Measurements from ENCODE around the gene ZNF444. TPM values are rescaled to one million over a fixed set of nuclear protein-coding genes. Genes with fewer than 3 reads are reported as not detected.

The ZNF444 gene
- total RNA-seq, 1 experiment from 2014 or later: 84.0 TPM

DNA sequence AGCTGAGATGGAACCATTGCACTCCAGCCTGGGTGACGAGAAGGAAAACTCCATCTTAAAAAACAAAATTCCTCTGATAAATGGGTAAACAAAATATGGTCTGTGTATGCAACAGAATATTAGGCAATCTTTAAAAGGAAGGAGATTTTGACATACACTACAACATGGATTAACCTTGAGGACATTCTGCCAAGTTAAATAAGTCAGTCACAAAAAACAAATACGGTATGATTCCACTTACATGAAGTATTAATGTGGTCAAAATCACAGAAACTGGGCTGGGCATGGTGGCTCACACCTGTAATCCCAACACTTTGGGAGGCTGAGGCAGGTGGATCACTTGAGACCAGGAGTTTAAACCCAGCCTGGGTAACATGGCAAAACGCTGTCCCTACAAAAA is 3.0 kb upstream of the ZNF444 start (continued):
- TF ChIP-seq, protein P1, sequence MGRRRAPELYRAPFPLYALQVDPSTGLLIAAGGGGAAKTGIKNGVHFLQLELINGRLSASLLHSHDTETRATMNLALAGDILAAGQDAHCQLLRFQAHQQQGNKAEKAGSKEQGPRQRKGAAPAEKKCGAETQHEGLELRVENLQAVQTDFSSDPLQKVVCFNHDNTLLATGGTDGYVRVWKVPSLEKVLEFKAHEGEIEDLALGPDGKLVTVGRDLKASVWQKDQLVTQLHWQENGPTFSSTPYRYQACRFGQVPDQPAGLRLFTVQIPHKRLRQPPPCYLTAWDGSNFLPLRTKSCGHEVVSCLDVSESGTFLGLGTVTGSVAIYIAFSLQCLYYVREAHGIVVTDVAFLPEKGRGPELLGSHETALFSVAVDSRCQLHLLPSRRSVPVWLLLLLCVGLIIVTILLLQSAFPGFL (CRISPR knock-in tag; IDR thresholded peaks at IDR 0.05; ENCODE audit: borderline replicate concordance): no peak
- no peak for TF ChIP-seq ZBTB21 (CRISPR knock-in tag; IDR thresholded peaks at IDR 0.05; ENCODE audit: borderline replicate concordance)
- TF ChIP-seq TEAD1 (CRISPR knock-in tag; IDR thresholded peaks at IDR 0.05): no peak
- TF ChIP-seq, protein P2, sequence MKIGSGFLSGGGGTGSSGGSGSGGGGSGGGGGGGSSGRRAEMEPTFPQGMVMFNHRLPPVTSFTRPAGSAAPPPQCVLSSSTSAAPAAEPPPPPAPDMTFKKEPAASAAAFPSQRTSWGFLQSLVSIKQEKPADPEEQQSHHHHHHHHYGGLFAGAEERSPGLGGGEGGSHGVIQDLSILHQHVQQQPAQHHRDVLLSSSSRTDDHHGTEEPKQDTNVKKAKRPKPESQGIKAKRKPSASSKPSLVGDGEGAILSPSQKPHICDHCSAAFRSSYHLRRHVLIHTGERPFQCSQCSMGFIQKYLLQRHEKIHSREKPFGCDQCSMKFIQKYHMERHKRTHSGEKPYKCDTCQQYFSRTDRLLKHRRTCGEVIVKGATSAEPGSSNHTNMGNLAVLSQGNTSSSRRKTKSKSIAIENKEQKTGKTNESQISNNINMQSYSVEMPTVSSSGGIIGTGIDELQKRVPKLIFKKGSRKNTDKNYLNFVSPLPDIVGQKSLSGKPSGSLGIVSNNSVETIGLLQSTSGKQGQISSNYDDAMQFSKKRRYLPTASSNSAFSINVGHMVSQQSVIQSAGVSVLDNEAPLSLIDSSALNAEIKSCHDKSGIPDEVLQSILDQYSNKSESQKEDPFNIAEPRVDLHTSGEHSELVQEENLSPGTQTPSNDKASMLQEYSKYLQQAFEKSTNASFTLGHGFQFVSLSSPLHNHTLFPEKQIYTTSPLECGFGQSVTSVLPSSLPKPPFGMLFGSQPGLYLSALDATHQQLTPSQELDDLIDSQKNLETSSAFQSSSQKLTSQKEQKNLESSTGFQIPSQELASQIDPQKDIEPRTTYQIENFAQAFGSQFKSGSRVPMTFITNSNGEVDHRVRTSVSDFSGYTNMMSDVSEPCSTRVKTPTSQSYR (CRISPR knock-in tag; IDR thresholded peaks at IDR 0.05): no peak
- no peak for TF ChIP-seq HMGA2 (CRISPR knock-in tag; IDR thresholded peaks at IDR 0.05)
- TF ChIP-seq, protein P3, sequence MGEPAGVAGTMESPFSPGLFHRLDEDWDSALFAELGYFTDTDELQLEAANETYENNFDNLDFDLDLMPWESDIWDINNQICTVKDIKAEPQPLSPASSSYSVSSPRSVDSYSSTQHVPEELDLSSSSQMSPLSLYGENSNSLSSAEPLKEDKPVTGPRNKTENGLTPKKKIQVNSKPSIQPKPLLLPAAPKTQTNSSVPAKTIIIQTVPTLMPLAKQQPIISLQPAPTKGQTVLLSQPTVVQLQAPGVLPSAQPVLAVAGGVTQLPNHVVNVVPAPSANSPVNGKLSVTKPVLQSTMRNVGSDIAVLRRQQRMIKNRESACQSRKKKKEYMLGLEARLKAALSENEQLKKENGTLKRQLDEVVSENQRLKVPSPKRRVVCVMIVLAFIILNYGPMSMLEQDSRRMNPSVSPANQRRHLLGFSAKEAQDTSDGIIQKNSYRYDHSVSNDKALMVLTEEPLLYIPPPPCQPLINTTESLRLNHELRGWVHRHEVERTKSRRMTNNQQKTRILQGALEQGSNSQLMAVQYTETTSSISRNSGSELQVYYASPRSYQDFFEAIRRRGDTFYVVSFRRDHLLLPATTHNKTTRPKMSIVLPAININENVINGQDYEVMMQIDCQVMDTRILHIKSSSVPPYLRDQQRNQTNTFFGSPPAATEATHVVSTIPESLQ (CRISPR knock-in tag; IDR thresholded peaks at IDR 0.05): no peak
- TF ChIP-seq ZMAT4 (CRISPR knock-in tag; IDR thresholded peaks at IDR 0.05): no peak
- TF ChIP-seq, protein P4, sequence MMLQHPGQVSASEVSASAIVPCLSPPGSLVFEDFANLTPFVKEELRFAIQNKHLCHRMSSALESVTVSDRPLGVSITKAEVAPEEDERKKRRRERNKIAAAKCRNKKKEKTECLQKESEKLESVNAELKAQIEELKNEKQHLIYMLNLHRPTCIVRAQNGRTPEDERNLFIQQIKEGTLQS (CRISPR knock-in tag; conservative IDR thresholded peaks at IDR 0.05): no peak
- no peak for TF ChIP-seq ZNF423 (CRISPR knock-in tag; IDR thresholded peaks at IDR 0.05)
- TF ChIP-seq ZNF512 (CRISPR knock-in tag; IDR thresholded peaks at IDR 0.05; ENCODE audit: borderline replicate concordance): no peak

DNA sequence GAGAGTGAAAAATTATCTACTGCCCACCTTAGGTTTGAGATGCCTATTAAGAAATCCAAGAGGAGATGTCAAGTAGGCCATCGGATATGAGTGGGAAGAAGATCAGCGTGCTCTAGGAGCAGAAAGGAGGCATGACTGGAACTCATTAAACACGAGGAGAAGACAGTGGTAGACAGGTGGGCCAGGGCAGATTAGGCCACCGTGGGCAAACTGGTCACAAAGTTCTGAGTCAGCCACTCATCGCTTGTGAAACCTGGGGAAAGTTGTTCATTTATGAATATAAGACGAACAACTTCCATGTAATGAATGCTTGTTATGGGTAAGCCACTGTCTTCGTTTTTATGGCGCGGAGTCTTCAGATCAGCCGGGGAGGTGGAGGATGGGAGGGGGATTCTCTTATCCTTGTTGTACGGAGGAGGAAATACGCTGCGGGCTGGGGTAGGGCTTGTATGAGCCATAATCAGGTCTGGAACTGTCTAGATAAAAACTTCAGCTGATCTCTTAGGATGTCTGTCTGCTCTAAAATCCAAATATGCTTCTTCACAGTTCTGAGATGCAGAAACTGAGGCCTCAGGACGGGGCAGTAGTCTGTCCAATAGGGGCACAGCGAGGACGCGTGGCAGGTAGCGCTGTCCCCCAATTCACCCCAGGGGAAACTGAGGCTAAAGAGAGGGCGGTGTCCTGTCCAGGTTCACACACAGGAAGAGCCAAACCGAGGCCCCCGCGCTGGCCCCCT is 1.1 kb upstream of the ZNF444 start:
- no peak for ATAC-seq
- no peak for TF ChIP-seq SP1 (CRISPR knock-in tag; conservative IDR thresholded peaks at IDR 0.05)
- TF ChIP-seq, protein P5, sequence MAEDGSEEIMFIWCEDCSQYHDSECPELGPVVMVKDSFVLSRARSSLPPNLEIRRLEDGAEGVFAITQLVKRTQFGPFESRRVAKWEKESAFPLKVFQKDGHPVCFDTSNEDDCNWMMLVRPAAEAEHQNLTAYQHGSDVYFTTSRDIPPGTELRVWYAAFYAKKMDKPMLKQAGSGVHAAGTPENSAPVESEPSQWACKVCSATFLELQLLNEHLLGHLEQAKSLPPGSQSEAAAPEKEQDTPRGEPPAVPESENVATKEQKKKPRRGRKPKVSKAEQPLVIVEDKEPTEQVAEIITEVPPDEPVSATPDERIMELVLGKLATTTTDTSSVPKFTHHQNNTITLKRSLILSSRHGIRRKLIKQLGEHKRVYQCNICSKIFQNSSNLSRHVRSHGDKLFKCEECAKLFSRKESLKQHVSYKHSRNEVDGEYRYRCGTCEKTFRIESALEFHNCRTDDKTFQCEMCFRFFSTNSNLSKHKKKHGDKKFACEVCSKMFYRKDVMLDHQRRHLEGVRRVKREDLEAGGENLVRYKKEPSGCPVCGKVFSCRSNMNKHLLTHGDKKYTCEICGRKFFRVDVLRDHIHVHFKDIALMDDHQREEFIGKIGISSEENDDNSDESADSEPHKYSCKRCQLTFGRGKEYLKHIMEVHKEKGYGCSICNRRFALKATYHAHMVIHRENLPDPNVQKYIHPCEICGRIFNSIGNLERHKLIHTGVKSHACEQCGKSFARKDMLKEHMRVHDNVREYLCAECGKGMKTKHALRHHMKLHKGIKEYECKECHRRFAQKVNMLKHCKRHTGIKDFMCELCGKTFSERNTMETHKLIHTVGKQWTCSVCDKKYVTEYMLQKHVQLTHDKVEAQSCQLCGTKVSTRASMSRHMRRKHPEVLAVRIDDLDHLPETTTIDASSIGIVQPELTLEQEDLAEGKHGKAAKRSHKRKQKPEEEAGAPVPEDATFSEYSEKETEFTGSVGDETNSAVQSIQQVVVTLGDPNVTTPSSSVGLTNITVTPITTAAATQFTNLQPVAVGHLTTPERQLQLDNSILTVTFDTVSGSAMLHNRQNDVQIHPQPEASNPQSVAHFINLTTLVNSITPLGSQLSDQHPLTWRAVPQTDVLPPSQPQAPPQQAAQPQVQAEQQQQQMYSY (CRISPR knock-in tag; IDR thresholded peaks at IDR 0.05): no peak
- TF ChIP-seq MYBL2 (CRISPR knock-in tag; IDR thresholded peaks at IDR 0.05): no peak
- no peak for TF ChIP-seq ATF2 (CRISPR knock-in tag; IDR thresholded peaks at IDR 0.05; ENCODE audit: borderline replicate concordance, low read depth)
- H3K4me1 Mint-ChIP-seq: peaks cover 37% of the 10 kb centered on the region
- no peaks in the 10 kb centered on the region for H3K36me3 Mint-ChIP-seq
- H3K4me3 Mint-ChIP-seq: peak overlapping the region; percentile 79
- ChIA-PET CTCF (interaction anchor here (1.0 to 2.9 kb wide), 11 partner anchors 12 to 193 kb away, joined by 3 to 19 read pairs (median 6); no protein-coding TSS in a partner anchor), POLR2A (interaction anchor here (0.7 kb wide), 1 partner anchor 33 kb away, joined by 3 read pairs; no protein-coding TSS in a partner anchor)
- H3K27me3 Mint-ChIP-seq (ENCODE audit: low read depth): peaks cover 3% of the 10 kb centered on the region; the same call in 1 of the 2 replicates
- H3K9me3 Mint-ChIP-seq: no peaks in the 10 kb centered on the region
- no peak for DNase-seq (ENCODE audit: low spot score)
- H3K27ac Mint-ChIP-seq: peak overlapping the region; percentile 95
